Activated CD4-positive, alpha-beta T cell treated with anti-CD3 and anti-CD28 coated beads for 24 hours (primary cell): ENCODE data around the gene CTAG1B.
"Not testable (repeated sequence)": the region's sequence is repeated elsewhere in the genome, so short reads cannot be mapped to it uniquely, and the experiment has no call there.

Experiments used
- DNase-seq, 2 donors: peaks; one replicate each; pipeline ENCODE4 v3.0.0-alpha.2; 2020; ENCODE audit warnings: low read depth in 2 of 2

CTAG1B gene

DNA sequence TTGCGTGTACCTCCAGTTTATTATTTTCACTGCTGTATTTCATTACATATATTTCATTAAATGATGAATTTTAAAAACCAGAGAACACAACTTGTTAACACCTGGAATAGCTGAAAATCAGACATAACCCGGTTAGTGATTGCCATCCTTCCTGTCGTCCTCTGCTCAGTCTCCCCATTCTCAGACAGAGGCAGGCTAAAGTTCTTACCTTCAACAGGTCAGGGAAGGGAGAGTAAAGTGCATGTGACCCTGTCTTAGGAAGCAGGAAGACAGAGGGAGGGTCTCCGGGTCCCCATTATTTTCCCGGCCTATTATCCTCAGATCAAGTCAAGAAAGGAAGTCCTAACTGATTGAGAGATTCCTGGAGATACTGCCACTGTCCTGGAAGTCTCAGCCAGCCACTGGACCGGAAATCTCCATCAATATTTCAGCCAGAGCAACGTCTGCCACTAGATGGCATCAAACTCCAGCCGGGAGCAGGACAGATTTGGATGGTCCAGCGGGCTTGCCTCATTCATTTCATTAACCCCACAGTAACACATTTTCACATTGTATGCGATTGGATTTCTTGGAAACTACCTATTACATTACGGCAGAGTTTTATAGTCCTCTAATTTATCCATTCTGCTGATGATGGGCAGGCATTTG lies 1.8 kb upstream of the CTAG1B start:
- DNase-seq: not testable (repeated sequence)

GRCh38 chrX:154613586-154613985 lies 5.5 kb downstream of the CTAG1B start:
- DNase-seq: not testable (repeated sequence)

GRCh38 chrX:154611146-154611545 lies 7.9 kb downstream of the CTAG1B start:
- DNase-seq: not testable (repeated sequence)

GRCh38 chrX:154608823-154609222 lies 10.3 kb downstream of the CTAG1B start:
- DNase-seq: not testable (repeated sequence)

GRCh38 chrX:154607976-154608375 lies 11.1 kb downstream of the CTAG1B start:
- DNase-seq: not testable (repeated sequence)

DNA sequence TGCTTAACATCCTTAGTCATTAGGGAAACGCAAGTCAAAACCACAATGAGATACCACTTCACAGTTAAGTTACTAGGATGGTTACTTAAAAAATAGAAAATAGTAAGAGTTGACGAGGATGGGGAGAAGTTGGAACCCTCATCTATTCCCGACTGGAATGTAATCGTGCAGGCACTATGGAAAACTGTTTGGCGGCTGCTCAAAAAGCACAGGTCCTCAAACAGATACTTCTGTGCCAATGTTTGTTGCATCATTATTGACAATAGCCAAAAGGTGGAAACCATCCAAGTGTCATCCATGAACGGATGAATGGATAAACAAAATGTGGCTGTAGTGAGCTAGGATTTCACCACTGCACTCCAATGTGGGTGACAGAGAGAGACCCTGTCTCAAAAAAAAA lies 11.7 kb downstream of the CTAG1B start:
- DNase-seq: no peak

- no peak for DNase-seq
These were observed 13.5 kb downstream of the CTAG1B start for GRCh38 chrX:154605566-154605965.

DNA sequence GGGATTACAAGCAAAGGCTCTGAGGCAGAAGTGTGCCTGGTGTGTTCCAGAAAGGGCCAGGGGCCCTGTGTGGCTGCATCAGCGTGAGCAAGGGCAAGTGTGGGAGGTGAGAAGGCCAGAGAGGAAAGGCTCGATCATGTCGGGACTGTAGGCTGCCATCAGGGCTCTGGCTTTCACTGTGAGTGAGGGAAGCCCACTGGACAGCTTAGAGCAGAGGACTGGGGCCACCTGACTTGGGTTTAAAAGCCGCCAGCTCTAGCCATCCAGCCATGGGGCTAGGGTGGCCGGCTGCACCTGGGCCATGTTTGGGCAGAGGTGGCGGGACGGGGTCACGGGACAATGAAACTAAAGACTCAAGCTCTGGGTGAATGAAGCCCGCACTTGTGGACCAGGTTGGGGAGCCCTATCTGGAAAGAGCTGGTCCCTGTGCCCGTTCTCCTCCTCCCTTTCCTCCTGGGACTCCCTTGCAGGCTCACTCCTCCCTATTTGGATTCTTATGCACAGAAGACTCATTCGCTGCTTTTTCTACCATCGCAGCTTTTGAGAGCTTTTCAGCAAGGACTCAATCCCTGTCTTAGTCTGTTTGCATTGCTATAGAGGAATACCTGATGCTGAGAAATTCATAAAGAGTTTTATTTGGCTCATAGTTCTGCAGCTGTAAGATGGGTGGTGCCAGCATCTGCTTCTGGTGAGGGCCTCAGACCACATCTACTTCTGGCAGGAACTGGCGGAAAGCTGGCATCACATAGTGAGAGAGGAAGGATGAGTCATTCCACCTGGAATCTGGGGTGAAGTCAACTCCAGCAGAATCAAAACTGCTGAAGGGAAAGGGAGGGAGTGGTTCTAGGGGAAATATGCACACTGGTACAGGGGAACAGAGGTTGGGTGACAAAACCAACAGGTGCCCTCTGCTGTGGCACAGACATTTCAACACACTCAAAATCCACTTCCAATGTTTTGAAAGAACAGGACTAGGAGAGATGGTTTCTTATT lies 15.3 kb downstream of the CTAG1B start:
- DNase-seq: no peak

DNA sequence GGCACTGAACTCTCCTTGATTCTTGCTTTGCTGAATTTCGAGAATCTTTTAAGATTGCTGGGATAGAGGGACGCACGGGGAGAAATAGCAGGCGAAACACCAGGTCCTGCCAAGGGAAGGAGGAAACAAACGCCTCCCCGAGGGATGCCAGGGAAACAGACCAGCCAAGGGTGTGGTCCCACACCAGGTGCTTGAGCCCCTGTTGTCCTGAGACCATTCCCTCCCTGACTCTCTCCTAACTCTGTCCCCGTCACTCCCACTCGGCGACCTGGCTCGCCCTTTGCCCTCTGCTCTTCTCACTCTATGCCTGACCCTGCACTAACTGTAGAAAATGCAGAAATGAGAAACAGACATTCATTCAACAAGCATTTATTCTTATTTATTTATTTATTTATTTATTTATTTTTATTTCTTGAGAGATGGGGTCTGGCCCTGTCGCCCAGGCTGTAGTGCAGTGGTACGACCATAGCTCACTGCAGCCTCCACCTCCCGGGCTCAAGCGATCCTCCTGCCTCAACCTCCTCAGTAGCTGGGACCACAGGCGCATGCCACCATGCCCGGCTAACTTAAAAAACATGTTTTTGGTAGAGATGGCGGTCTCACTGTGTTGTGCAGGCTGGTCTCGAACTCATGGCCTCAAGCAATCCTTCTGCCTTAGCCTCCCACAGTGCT lies 16.2 kb downstream of the CTAG1B start:
- DNase-seq: no peak

GRCh38 chrX:154602226-154602625 lies 16.9 kb downstream of the CTAG1B start:
- no peak for DNase-seq

GRCh38 chrX:154600759-154601374 lies 18.2 kb downstream of the CTAG1B start:
- DNase-seq: no peak

GRCh38 chrX:154599531-154599930 lies 19.6 kb downstream of the CTAG1B start:
- no peak for DNase-seq

DNA sequence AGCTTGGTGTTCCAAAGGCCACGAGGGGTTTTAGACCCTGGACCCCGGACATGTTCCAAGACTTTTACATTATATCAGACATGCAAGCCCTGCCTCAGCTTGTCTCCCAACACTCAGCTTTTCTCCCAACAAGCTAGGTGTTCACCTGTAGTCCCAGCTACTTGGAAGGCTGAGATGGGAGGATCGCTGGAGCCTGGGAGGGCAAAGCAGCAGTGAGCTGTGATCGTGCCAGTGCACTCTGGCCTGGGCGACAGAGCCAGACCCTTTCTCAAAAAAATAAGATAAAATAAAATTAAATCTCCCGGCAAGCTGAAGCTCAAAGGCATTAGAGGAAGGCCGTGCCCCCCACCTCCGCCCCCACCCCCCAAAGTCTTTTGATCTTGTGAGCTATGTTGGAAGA lies 20.4 kb downstream of the CTAG1B start:
- DNase-seq: no peak

DNA sequence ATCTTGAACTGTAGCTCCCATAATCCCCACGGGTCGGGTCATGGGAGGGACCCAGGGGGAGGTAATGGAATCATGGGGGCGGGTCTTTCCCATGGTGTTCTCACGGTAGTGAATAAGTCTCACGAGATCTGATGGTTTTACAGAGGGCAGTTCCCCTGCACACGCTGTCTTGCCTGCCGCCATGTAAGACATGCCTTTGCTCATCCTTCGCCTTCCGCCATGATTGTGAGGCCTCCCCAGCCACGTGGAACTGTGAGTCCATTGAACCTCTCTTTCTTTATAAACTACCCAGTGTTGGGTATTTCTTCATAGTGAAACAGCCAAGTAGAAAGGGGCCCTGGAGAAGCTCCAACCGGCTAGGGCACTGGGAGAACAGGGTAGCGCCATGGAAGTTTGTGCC lies 21.9 kb downstream of the CTAG1B start:
- no peak for DNase-seq

- no peak for DNase-seq
These were observed 22.7 kb downstream of the CTAG1B start for GRCh38 chrX:154596290-154596929.

GRCh38 chrX:154595559-154596249 lies 23.4 kb downstream of the CTAG1B start:
- DNase-seq: no peak

- no peak for DNase-seq
These were observed 24.6 kb downstream of the CTAG1B start for GRCh38 chrX:154594491-154594890.

DNA sequence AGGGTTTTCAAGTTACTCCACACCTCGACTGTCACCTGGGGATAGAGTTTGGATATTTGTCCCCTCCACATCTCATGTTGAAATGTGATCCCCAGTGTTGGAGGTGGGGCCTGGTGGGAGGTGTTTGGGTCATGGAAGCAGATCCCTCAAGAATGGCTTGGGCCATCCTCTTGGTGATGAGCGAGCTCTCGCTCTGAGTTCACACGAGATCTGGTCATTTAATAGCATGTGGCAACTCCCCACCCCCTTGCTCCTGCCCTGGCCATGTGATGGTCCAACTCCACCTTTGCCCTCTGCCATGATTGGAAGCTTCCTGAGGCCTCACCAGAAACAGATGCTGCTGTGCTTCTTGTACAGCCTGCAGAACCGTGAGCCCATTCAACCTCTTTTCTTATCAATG lies 25.9 kb downstream of the CTAG1B start:
- no peak for DNase-seq

- DNase-seq: no peak
These were observed 26.6 kb downstream of the CTAG1B start for GRCh38 chrX:154592505-154592904.

DNA sequence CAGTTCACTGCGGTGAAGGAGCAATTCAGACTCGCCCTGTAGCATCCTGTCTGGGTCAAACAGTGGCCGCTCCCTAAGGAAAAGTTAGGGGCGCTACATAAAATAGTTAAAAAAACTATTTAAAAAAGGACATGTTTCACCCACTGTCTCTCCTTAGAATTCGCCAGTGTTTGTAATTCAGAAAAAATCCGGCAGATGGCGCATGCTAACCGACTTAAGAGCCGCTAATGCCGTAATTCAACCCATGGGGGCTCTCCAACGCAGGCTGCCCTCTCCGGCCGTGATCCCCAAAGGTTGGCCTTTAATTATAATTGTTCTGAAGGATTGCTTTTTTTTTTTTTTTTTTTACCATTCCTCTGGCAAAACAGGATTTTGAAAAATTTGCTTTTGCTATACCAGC lies 28.7 kb downstream of the CTAG1B start:
- DNase-seq: not testable (repeated sequence)
